GM18520 (cell line): ENCODE data around the gene EFNA1.

ENCODE experiments used
- ATAC-seq: cut with Tn5 transposase; IDR thresholded peaks from one replicate; pipeline ENCODE4 v1.9.1; 2021; ENCODE audit not compliant: unreplicated experiment

Gene EFNA1

GRCh38 chr1:155124503-155125463 lies 2.9 kb upstream of the EFNA1 start:
- no peak for ATAC-seq

- no peak for ATAC-seq
These were observed 2.1 kb upstream of the EFNA1 start for GRCh38 chr1:155125511-155125945.

GRCh38 chr1:155125946-155126555 lies 1.6 kb upstream of the EFNA1 start:
- no peak for ATAC-seq

- no peak for ATAC-seq
These were observed 1.0 kb upstream of the EFNA1 start for GRCh38 chr1:155126556-155127104.

GRCh38 chr1:155127967-155128754 lies 485 bp downstream of the EFNA1 start:
- ATAC-seq: no peak

GRCh38 chr1:155128755-155129473 lies 1.2 kb downstream of the EFNA1 start:
- no peak for ATAC-seq

- ATAC-seq: no peak
These were observed 2.8 kb downstream of the EFNA1 start for GRCh38 chr1:155130272-155131006.

GRCh38 chr1:155131285-155131684 lies 3.6 kb downstream of the EFNA1 start:
- ATAC-seq: no peak

GRCh38 chr1:155131856-155132255 lies 4.2 kb downstream of the EFNA1 start:
- no peak for ATAC-seq

- ATAC-seq: no peak
These were observed 6.2 kb downstream of the EFNA1 start for GRCh38 chr1:155133799-155134281.

- ATAC-seq: no peak
These were observed 6.6 kb downstream of the EFNA1 start for GRCh38 chr1:155134322-155134721.

- ATAC-seq: no peak
These were observed 7.3 kb downstream of the EFNA1 start for GRCh38 chr1:155134880-155135414.

- ATAC-seq: peak; percentile 62
These were observed 7.8 kb downstream of the EFNA1 start, which contains the start of gene SLC50A1 for GRCh38 chr1:155135415-155136028. Gene SLC50A1, plus strand, starts transcription at chr1:155135852. Its CDS starts 60 bp downstream, at chr1:155135912.

GRCh38 chr1:155136748-155137147 lies 9.1 kb downstream of the EFNA1 start:
- ATAC-seq: no peak

GRCh38 chr1:155137154-155137949 lies 9.7 kb downstream of the EFNA1 start:
- no peak for ATAC-seq

- ATAC-seq: peak; percentile 38
These were observed 12.4 kb downstream of the EFNA1 start, which contains the start of gene DPM3 for GRCh38 chr1:155139895-155140629. Gene DPM3, minus strand, starts transcription at chr1:155140531. Its CDS starts 291 bp downstream, at chr1:155140240.

GRCh38 chr1:155140630-155140953 lies 12.9 kb downstream of the EFNA1 start:
- ATAC-seq: no peak
